Adipocyte (in vitro differentiated cells): Measurements from ENCODE around the gene PYCR2.
"Not testable (repeated sequence)": the region's sequence is repeated elsewhere in the genome, so short reads cannot be mapped to it uniquely, and the experiment has no call there.

Source experiments
- DNase-seq: peaks from one replicate; pipeline ENCODE4 v3.0.0-alpha.2; 2015; ENCODE audit warnings: low read depth
- H3K27me3 ChIP-seq: replicated peaks from 2 replicates; pipeline ENCODE4 v1.7.0; 2013; ENCODE audit warnings: mild to moderate bottlenecking, low read length, moderate library complexity; ENCODE audit not compliant: control insufficient read depth, insufficient read depth
- H3K36me3 ChIP-seq: 2 replicates; pipeline ENCODE4 v1.7.0; 2013; ENCODE audit warnings: low read length, mild to moderate bottlenecking, moderate library complexity; ENCODE audit not compliant: control insufficient read depth, insufficient read depth, severe bottlenecking
- H3K4me1 ChIP-seq: 2 replicates; pipeline ENCODE4 v1.7.0; 2013; ENCODE audit warnings: mild to moderate bottlenecking, low read length, moderate library complexity; ENCODE audit not compliant: control insufficient read depth, insufficient read depth
- H3K4me3 ChIP-seq: 2 replicates; pipeline ENCODE4 v1.7.0; 2013; ENCODE audit warnings: mild to moderate bottlenecking, low read length, moderate library complexity
- H3K9ac ChIP-seq: 2 replicates; pipeline ENCODE4 v1.7.0; 2013; ENCODE audit warnings: mild to moderate bottlenecking, low read length, moderate library complexity
- H3K9me3 ChIP-seq: 2 replicates; pipeline ENCODE4 v1.7.0; 2013; ENCODE audit warnings: mild to moderate bottlenecking, low read length, moderate library complexity; ENCODE audit not compliant: control insufficient read depth

The PYCR2 gene

DNA sequence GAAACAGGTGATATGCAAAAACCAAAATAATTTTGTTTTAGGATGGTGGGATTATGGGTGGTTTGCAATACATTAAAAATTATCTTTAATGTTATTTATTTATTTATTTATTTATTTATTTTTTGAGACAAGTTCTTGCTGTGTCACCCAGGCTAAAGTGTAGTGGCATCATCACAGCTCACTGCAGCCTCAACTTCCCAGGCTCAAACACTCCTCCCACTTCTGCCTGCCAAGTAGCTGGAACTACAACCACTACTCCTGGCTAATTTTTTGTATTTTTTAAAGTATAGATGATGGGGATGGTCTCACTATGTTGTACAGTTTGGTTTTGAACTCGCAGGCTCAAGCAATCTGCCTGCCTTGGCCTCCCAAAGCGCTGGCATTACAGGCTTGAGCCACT, 6.5 kb upstream of the PYCR2 start:
- Histone ChIP-seq H3K36me3 (no peaks in the 10 kb centered on the region), H3K4me1 (no peaks in the 10 kb centered on the region), H3K4me3 (no peak overlapping the region), H3K27me3 (no peaks in the 10 kb centered on the region), H3K9ac (no peak overlapping the region), H3K9me3 (no peaks in the 10 kb centered on the region)
- no peak for DNase-seq

DNA sequence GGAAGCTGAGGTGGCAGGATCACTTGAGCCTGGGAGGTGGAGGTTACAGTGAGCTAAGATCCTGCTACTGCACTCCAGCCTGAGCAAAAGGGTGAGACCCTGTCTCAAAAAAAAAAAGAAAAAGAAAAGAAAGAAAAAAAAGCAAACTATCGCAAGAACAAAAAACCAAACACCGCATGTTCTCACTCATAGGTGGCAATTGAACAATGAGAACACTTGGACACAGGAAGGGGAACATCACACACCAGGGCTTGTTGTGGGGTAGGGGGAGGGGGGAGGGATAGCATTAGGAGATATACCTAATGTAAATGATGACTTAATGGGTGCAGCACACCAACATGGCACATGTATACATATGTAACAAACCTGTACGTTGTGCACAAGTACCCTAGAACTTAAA, 5.4 kb upstream of the PYCR2 start:
- not testable (repeated sequence) for H3K9me3 ChIP-seq, H3K4me1 ChIP-seq, H3K9ac ChIP-seq, H3K36me3 ChIP-seq, DNase-seq, H3K27me3 ChIP-seq, H3K4me3 ChIP-seq

- no peaks in the 10 kb centered on the region for H3K9me3 ChIP-seq
- DNase-seq = no peak
These were observed 4.4 kb upstream of the PYCR2 start for GRCh38 chr1:225928186-225929175.

DNA sequence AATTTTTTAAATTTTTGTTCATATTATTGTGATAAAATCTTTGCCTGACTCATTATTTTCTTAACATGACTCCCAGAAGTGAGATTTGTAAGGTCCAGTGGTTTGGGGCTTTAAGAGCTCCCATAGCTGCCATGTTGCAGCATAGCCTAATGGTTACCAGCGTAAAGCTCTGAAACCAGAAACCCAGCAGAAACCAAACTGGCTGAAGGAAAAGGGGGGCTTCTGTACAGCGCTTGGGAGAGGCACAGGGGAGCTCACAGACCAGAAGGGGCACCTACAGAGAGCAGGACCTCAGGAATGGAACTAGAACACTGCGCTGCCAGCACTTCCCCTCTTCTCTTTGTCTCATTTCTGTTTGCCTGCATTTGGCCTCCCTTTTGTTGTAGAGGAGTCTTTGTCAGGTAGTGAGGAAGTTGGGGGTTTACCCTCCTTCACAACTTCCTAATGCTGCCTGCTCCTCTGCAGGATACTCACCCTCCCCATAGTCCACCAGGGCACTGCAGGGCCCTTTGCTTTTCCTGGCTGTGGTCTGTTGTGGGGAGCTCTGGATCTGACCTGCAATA, 2.6 kb upstream of the PYCR2 start:
- peaks cover 14% of the 10 kb centered on the region for H3K4me1 ChIP-seq
- H3K4me3 ChIP-seq = no peak overlapping the region
- no peaks in the 10 kb centered on the region for H3K9me3 ChIP-seq
- peak; percentile 15 for DNase-seq
- peaks cover 5% of the 10 kb centered on the region for H3K36me3 ChIP-seq
- H3K9ac ChIP-seq = no peak overlapping the region
- no peaks in the 10 kb centered on the region for H3K27me3 ChIP-seq

More at GRCh38 chr1:225928186-225929175, 4.4 kb upstream of the PYCR2 start:
- Histone ChIP-seq H3K9ac (no peak overlapping the region), H3K4me1 (peaks cover 2% of the 10 kb centered on the region), H3K4me3 (no peak overlapping the region), H3K36me3 (no peaks in the 10 kb centered on the region), H3K27me3 (no peaks in the 10 kb centered on the region)

DNA sequence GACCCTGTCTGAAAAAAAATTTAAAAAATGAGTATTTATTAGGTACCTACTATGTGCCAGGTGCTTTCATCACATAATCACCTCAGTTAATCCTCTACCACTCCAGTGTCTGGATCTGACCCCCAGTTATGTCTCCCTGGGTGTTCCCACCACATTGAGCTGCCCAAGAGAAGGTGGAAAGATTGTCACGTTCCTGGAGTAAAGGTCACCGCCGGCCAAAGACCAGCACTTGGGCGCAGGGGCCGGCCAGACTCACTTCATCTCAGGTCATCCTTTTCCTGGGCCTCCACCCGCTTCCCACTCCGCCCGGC, 714 bp downstream of the PYCR2 start:
- H3K36me3 ChIP-seq = peaks cover 21% of the 10 kb centered on the region
- no peaks in the 10 kb centered on the region for H3K27me3 ChIP-seq
- peaks cover 22% of the 10 kb centered on the region for H3K4me1 ChIP-seq
- no peak for DNase-seq
- no peaks in the 10 kb centered on the region for H3K9me3 ChIP-seq
- H3K4me3 ChIP-seq = peak overlapping the region; percentile 100
- H3K9ac ChIP-seq = peak overlapping the region; percentile 100

DNA sequence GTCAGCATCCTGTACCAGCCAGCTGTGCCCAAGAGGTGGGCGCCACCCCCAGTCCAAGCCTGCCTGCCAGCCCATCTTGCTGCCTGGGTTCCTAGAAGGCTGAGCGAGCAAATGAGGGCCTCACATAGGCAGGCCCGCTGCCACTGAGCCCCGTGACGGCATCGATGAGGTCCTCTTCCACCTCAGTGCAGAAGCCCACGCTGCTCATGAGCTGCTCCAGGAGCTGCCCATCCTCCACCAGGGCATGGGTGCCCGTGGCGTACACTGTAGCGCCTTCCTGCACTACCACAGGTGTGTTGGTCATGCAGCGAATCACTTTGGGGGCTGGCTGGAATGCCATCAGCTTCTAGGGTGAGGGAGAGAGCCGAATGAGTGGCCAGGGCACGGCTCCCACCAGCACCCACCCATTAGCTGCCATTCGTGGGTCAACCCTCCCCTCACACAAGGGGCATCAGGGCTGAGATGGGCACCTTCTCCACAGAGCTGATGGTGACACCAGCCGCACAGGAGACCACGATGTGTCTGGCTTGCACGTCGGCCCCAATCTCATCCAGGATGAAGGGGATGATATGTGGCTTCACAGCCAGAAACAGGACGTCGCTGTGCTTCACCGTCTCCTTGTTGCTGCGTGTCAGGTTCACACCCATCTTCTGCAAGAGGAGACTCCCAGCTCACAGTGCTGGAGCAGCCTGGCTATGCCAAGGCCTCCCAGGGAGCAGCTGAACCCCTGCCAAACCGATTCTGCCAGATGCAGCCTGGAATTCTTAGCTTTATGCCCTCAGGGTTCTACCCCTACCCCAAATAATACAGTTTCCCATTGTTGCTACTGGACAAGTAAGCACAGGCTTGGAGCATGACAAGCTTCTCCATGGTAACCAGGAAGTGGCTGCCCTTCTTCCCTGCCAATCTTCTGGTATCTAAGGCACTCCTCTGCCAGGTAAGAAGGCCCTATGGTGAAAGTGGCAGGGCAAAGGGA, 2.0 kb downstream of the PYCR2 start:
- peaks cover 34% of the 10 kb centered on the region for H3K36me3 ChIP-seq
- peaks cover 22% of the 10 kb centered on the region for H3K4me1 ChIP-seq
- no peak for DNase-seq
- no peaks in the 10 kb centered on the region for H3K9me3 ChIP-seq
- H3K4me3 ChIP-seq = no peak overlapping the region
- no peak overlapping the region for H3K9ac ChIP-seq
- H3K27me3 ChIP-seq = no peaks in the 10 kb centered on the region

DNA sequence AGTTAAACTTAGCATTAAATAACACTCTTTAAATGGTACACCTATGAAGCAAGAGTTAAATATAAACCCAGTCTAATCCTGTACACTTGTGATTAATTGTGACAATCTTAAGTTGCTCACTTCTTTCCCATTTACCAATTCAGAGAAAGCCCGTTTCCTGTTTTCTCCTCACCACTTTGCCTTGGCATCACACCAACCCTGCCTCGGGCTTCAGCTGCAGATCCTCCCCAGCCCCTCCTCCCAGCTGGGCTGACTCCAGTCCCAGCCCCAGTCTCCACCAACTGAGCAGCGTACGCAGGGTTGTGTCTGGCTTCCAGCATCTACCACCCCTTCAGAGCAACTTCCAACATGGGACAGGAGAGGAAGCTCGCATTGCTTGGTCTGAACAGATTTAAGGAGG, 4.1 kb downstream of the PYCR2 start:
- peak; percentile 75 for DNase-seq

GRCh38 chr1:225918280-225918679, 5.8 kb downstream of the PYCR2 start:
- DNase-seq = no peak
- no peaks in the 10 kb centered on the region for H3K9me3 ChIP-seq
- peaks cover 18% of the 10 kb centered on the region for H3K4me1 ChIP-seq
- no peak overlapping the region for H3K9ac ChIP-seq
- H3K4me3 ChIP-seq = no peak overlapping the region
- peaks cover 38% of the 10 kb centered on the region for H3K36me3 ChIP-seq
- H3K27me3 ChIP-seq = no peaks in the 10 kb centered on the region

More for the DNA sequence above, 4.1 kb downstream of the PYCR2 start:
- Histone ChIP-seq H3K9me3 (no peaks in the 10 kb centered on the region), H3K36me3 (peaks cover 38% of the 10 kb centered on the region), H3K4me1 (peaks cover 20% of the 10 kb centered on the region), H3K4me3 (no peak overlapping the region), H3K9ac (peak overlapping the region; percentile 22), H3K27me3 (no peaks in the 10 kb centered on the region)

- Histone ChIP-seq H3K9me3 (no peaks in the 10 kb centered on the region), H3K36me3 (peaks cover 38% of the 10 kb centered on the region), H3K4me3 (no peak overlapping the region), H3K9ac (no peak overlapping the region), H3K27me3 (no peaks in the 10 kb centered on the region), H3K4me1 (peaks cover 12% of the 10 kb centered on the region)
- DNase-seq = no peak
These were observed 6.5 kb downstream of the PYCR2 start for GRCh38 chr1:225917536-225917935.

- H3K9me3 ChIP-seq = no peaks in the 10 kb centered on the region
- H3K4me3 ChIP-seq = no peak overlapping the region
- no peak for DNase-seq
- no peaks in the 10 kb centered on the region for H3K27me3 ChIP-seq
- H3K4me1 ChIP-seq = peaks cover 8% of the 10 kb centered on the region
- peaks cover 37% of the 10 kb centered on the region for H3K36me3 ChIP-seq
- no peak overlapping the region for H3K9ac ChIP-seq
These were observed 6.9 kb downstream of the PYCR2 start for GRCh38 chr1:225917101-225917500.

DNA sequence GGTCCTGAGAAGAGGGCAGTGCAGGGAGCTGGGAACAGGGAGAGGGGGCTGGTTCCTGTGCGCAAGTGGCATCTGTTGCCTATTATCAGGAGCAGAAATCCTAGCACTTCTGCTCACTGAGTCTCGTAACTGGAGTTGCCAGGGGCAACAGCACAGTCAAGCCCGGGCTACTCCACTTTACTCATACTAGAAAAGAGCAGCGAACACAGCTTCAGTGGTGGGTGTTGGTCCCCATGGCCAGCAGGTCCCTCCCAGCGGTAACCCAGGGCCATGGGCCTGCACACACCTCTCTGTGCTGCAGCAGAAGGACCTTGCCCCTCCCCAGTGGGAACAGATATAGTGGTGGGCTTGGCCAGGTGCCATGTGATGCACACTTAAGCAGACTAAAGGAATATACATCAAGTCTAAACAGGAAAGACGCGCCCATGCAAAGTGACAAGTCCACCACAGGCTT, 8.5 kb downstream of the PYCR2 start:
- Histone ChIP-seq H3K9me3 (no peaks in the 10 kb centered on the region), H3K4me3 (no peak overlapping the region), H3K36me3 (peaks cover 21% of the 10 kb centered on the region), H3K4me1 (peaks cover 12% of the 10 kb centered on the region), H3K27me3 (no peaks in the 10 kb centered on the region), H3K9ac (no peak overlapping the region)
- DNase-seq = no peak
